ENCODE data around the gene TLK1. TPM values are rescaled to one million over a fixed set of nuclear protein-coding genes. Genes with fewer than 3 reads are reported as not detected.

TLK1 gene
- total and polyA plus RNA-seq, 2 donors (not counting 3 experiments of a cell fraction or from before 2014, with no cell fraction given) = 5.8 to 62.7 TPM

- intact Hi-C loops (cut with micrococcal nuclease) (no loop called here), dilution Hi-C loops (cut with MboI; ENCODE audit: extremely low pct_ligation_motif_present, low sequenced_read_pairs) (no loop called here)
- no peak for TF ChIP-seq POLR2A (IDR thresholded peaks at IDR 0.05; ENCODE audit: low read depth, low read length)
- no peak overlapping the region for H2AFZ ChIP-seq (ENCODE audit: low read depth, low read length)
- DNase-seq (ENCODE audit: low read depth, low spot score) (no peak), FAIRE-seq (no peak)
- H3K27ac ChIP-seq (ENCODE audit: insufficient read depth, low read depth, low read length) = no peak overlapping the region
- no peaks in the 10 kb centered on the region for H3K4me1 ChIP-seq (ENCODE audit: control insufficient read depth, extremely low read depth, insufficient read depth, low read length)
- H3K4me3 ChIP-seq (replicated peaks in 1 of 3; ENCODE audit: insufficient read depth in 1 of 3, low read depth in 1 of 3, low read length in 3 of 3) = no peak overlapping the region
- no peaks in the 10 kb centered on the region for H3K9me3 ChIP-seq (replicated peaks; ENCODE audit: control insufficient read depth, insufficient read depth, low read length)
- ChIA-PET POLR2A (no interaction called here), CTCF (interaction anchor here (0.9 to 1.5 kb wide), 4 partner anchors 15 to 407 kb away, joined by 3 to 6 read pairs (median 4); no protein-coding TSS in a partner anchor)
- H3K36me3 ChIP-seq (ENCODE audit: control insufficient read depth in 2 of 2, extremely low read depth in 1 of 2, insufficient read depth in 2 of 2, low read length in 2 of 2) = peaks cover 3 to 11% of the 10 kb centered on the region in 2 experiments
- H3K27me3 ChIP-seq (ENCODE audit: control insufficient read depth in 2 of 2, insufficient read depth in 2 of 2, low read length in 2 of 2) = no peaks in the 10 kb centered on the region
- no peak overlapping the region for H3K9ac ChIP-seq (replicated peaks; ENCODE audit: extremely low read depth, insufficient read depth, low read length)
- H4K20me1 ChIP-seq (replicated peaks; ENCODE audit: control insufficient read depth, extremely low read depth, insufficient read depth, low read length) = no peaks in the 10 kb centered on the region
- H3K4me2 ChIP-seq (ENCODE audit: insufficient read depth, low read length) = no peak overlapping the region
- H3K79me2 ChIP-seq (ENCODE audit: control insufficient read depth, insufficient read depth, low read length) = no peaks in the 10 kb centered on the region
- H3K9me1 ChIP-seq (replicated peaks; ENCODE audit: control insufficient read depth, extremely low read depth, insufficient read depth, low read length) = no peaks in the 10 kb centered on the region
- no TSS peak for BruUV-seq (replicated peaks)
These were observed 151.3 kb downstream of the TLK1 start for GRCh38 chr2:171009386-171009785.

- DNase-seq (ENCODE audit: low read depth, low spot score) = no peak
- BruUV-seq (replicated peaks) = no TSS peak
- Histone ChIP-seq H3K27ac (ENCODE audit: insufficient read depth, low read depth, low read length) (no peak overlapping the region), H3K4me1 (ENCODE audit: control insufficient read depth, extremely low read depth, insufficient read depth, low read length) (no peaks in the 10 kb centered on the region), H3K79me2 (ENCODE audit: control insufficient read depth, insufficient read depth, low read length) (no peaks in the 10 kb centered on the region), H3K9me3 (replicated peaks; ENCODE audit: control insufficient read depth, insufficient read depth, low read length) (no peaks in the 10 kb centered on the region), H3K9ac (replicated peaks; ENCODE audit: extremely low read depth, insufficient read depth, low read length) (no peak overlapping the region), H4K20me1 (replicated peaks; ENCODE audit: control insufficient read depth, extremely low read depth, insufficient read depth, low read length) (no peaks in the 10 kb centered on the region), H3K27me3 (ENCODE audit: control insufficient read depth in 2 of 2, insufficient read depth in 2 of 2, low read length in 2 of 2) (no peaks in the 10 kb centered on the region), H3K36me3 (ENCODE audit: control insufficient read depth in 2 of 2, extremely low read depth in 1 of 2, insufficient read depth in 2 of 2, low read length in 2 of 2) (peaks cover 3 to 11% of the 10 kb centered on the region in 2 experiments), H3K4me3 (replicated peaks in 1 of 3; ENCODE audit: insufficient read depth in 1 of 3, low read depth in 1 of 3, low read length in 3 of 3) (no peak overlapping the region), H3K4me2 (ENCODE audit: insufficient read depth, low read length) (no peak overlapping the region), H3K9me1 (replicated peaks; ENCODE audit: control insufficient read depth, extremely low read depth, insufficient read depth, low read length) (no peaks in the 10 kb centered on the region), H2AFZ (ENCODE audit: low read depth, low read length) (no peak overlapping the region)
- ChIA-PET CTCF (interaction anchor here (1.2 to 2.9 kb wide), 3 partner anchors 14 to 408 kb away, joined by 3 to 11 read pairs (median 6); no protein-coding TSS in a partner anchor), POLR2A (no interaction called here)
- dilution Hi-C loops (cut with MboI; ENCODE audit: extremely low pct_ligation_motif_present, low sequenced_read_pairs) = no loop called here
- TF ChIP-seq POLR2AphosphoS5 (IDR thresholded peaks at IDR 0.05; ENCODE audit: insufficient read depth, low read depth, low read length) = no peak
- no peak for TF ChIP-seq POLR2A (IDR thresholded peaks at IDR 0.05; ENCODE audit: low read depth, low read length)
- TF ChIP-seq MYC (IDR thresholded peaks at IDR 0.05; ENCODE audit: low read depth, low read length) = no peak
- no peak for TF ChIP-seq GATA2 (IDR thresholded peaks at IDR 0.05; ENCODE audit: insufficient read depth, insufficient read length, low read depth, low read length)
- no peak for TF ChIP-seq EZH2 (IDR thresholded peaks at IDR 0.05; ENCODE audit: borderline replicate concordance, low read depth, low read length, severe bottlenecking)
- no peak for TF ChIP-seq MAX (IDR thresholded peaks at IDR 0.05; ENCODE audit: insufficient read depth, insufficient read length)
- no peak for TF ChIP-seq CTCF (IDR thresholded peaks at IDR 0.05; ENCODE audit: extremely low read depth in 1 of 2, insufficient read depth in 1 of 2, low read depth in 1 of 2, low read length in 2 of 2)
- no peak for TF ChIP-seq JUN (IDR thresholded peaks at IDR 0.05; ENCODE audit: borderline replicate concordance, insufficient read depth, insufficient read length, low read depth)
- TF ChIP-seq FOS (IDR thresholded peaks at IDR 0.05; ENCODE audit: borderline replicate concordance, insufficient read depth, low read length) = no peak
- FAIRE-seq = no peak
- intact Hi-C loops (cut with micrococcal nuclease) = no loop called here
These were observed 152.0 kb downstream of the TLK1 start for GRCh38 chr2:171008550-171009205.

All from endothelial cell of umbilical vein (primary cell).